Prostate gland (tissue), 2 donors: ENCODE data around the gene TMEM59L.

ENCODE experiments used
- CTCF ChIP-seq, 4 experiments: fragments of 200-600 bp in 2 of 4; fragments of 450-650 bp in 2 of 4; sonication (generic) in 2 of 4; IDR thresholded peaks; 1 replicate in 3 of 4; 2 replicates in 1 of 4; pipeline ENCODE4 v1.5.1; 2016 to 2019; ENCODE audit warnings: antibody characterized with exemption in 4 of 4, mild to moderate bottlenecking in 2 of 4, moderate library complexity in 2 of 4
- POLR2A ChIP-seq: fragments of 450-650 bp; IDR thresholded peaks from one replicate; pipeline ENCODE4 v1.6.1; 2016; ENCODE audit warnings: antibody characterized with exemption, mild to moderate bottlenecking
- POLR2AphosphoS5 ChIP-seq: sonication (generic); formaldehyde crosslinking; IDR thresholded peaks from one replicate; pipeline ENCODE4 v1.6.1; 2017; ENCODE audit warnings: antibody characterized with exemption

GRCh38 chr19:18605546-18606280, 7.0 kb upstream of the TMEM59L start:
- TF ChIP-seq POLR2A = no peak
- TF ChIP-seq CTCF (IDR thresholded peaks at IDR 0.05) = no peak
- TF ChIP-seq POLR2AphosphoS5 = no peak
